HK-2 (cell line): ENCODE results near the gene SLC12A8.

ENCODE experiments used
- DNase-seq: peaks from one replicate; pipeline ENCODE4 v3.0.0-alpha.2; 2018; ENCODE audit not compliant: unreplicated experiment

The SLC12A8 gene

GRCh38 chr3:125213946-125214542 is 1.5 kb upstream of the SLC12A8 start:
- no peak for DNase-seq

- no peak for DNase-seq
These were observed 812 bp upstream of the SLC12A8 start for GRCh38 chr3:125213364-125213755.

- DNase-seq: peak; percentile 57
These were observed 448 bp downstream of the SLC12A8 start for GRCh38 chr3:125212091-125212508.

- no peak for DNase-seq
These were observed 941 bp downstream of the SLC12A8 start for GRCh38 chr3:125211523-125212090.

- no peak for DNase-seq
These were observed 4.5 kb downstream of the SLC12A8 start for GRCh38 chr3:125207949-125208568.

GRCh38 chr3:125207507-125207906 is 5.0 kb downstream of the SLC12A8 start:
- no peak for DNase-seq

GRCh38 chr3:125206934-125207333 is 5.6 kb downstream of the SLC12A8 start:
- DNase-seq: no peak

GRCh38 chr3:125203731-125204130 is 8.8 kb downstream of the SLC12A8 start:
- no peak for DNase-seq

GRCh38 chr3:125202197-125202596 is 10.4 kb downstream of the SLC12A8 start:
- no peak for DNase-seq

GRCh38 chr3:125200731-125201139 is 11.8 kb downstream of the SLC12A8 start:
- no peak for DNase-seq

GRCh38 chr3:125194849-125195601 is 17.5 kb downstream of the SLC12A8 start:
- no peak for DNase-seq

GRCh38 chr3:125194061-125194848 is 18.3 kb downstream of the SLC12A8 start:
- DNase-seq: no peak

- DNase-seq: no peak
These were observed 20.1 kb downstream of the SLC12A8 start for GRCh38 chr3:125192190-125193035.

GRCh38 chr3:125191730-125192129 is 20.8 kb downstream of the SLC12A8 start:
- DNase-seq: peak; percentile 17

- no peak for DNase-seq
These were observed 21.3 kb downstream of the SLC12A8 start for GRCh38 chr3:125191256-125191655.

GRCh38 chr3:125190786-125191185 is 21.8 kb downstream of the SLC12A8 start:
- DNase-seq: no peak

GRCh38 chr3:125189378-125190165 is 23.0 kb downstream of the SLC12A8 start:
- DNase-seq: no peak

GRCh38 chr3:125188955-125189354 is 23.6 kb downstream of the SLC12A8 start:
- DNase-seq: no peak

- no peak for DNase-seq
These were observed 25.0 kb downstream of the SLC12A8 start for GRCh38 chr3:125187599-125187910.
